Liver (tissue), 9 donors: ENCODE results near the gene ETNPPL. TPM values are rescaled to one million over a fixed set of nuclear protein-coding genes. Genes with fewer than 3 reads are reported as not detected.

Experiments
- DNase-seq: peaks from one replicate; pipeline ENCODE4 v3.0.0-alpha.2; 2017; ENCODE audit warnings: low spot score
- H3K27ac ChIP-seq, 2 donors: one replicate each; pipeline ENCODE4 v1.7.0; 2013; ENCODE audit warnings: inconsistent platforms in 2 of 2, low read length in 2 of 2, control low read depth in 1 of 2, low read depth in 1 of 2, mild to moderate bottlenecking in 1 of 2
- H3K27me3 ChIP-seq, 4 donors: one replicate each; pipeline versions ENCODE4 v1.6.1 to v1.7.0; 2013; ENCODE audit warnings: low read length in 3 of 4, inconsistent platforms in 1 of 4, mild to moderate bottlenecking in 1 of 4, moderate library complexity in 1 of 4; ENCODE audit not compliant: control insufficient read depth in 4 of 4, insufficient read depth in 4 of 4
- H3K36me3 ChIP-seq, 4 donors: one replicate each; pipeline versions ENCODE4 v1.6.1 to v1.7.0; 2013; ENCODE audit warnings: low read length in 3 of 4, mild to moderate bottlenecking in 3 of 4, low read depth in 1 of 4, moderate library complexity in 1 of 4; ENCODE audit not compliant: control insufficient read depth in 4 of 4, insufficient read depth in 3 of 4
- H3K4me1 ChIP-seq, 4 donors: one replicate each; pipeline versions ENCODE4 v1.6.1 to v1.7.0; 2013; ENCODE audit warnings: low read length in 3 of 4, mild to moderate bottlenecking in 3 of 4, moderate library complexity in 1 of 4; ENCODE audit not compliant: control insufficient read depth in 4 of 4, insufficient read depth in 4 of 4
- H3K4me3 ChIP-seq, 3 donors: one replicate each; pipeline versions ENCODE4 v1.6.1 to v1.7.0; 2013; ENCODE audit warnings: low read length in 3 of 3, control low read depth in 1 of 3, low read depth in 1 of 3, mild to moderate bottlenecking in 1 of 3
- H3K9ac ChIP-seq, 2 donors: one replicate each; pipeline ENCODE4 v1.7.0; 2013; ENCODE audit warnings: low read length in 2 of 2, mild to moderate bottlenecking in 2 of 2, moderate library complexity in 2 of 2, control low read depth in 1 of 2, low read depth in 1 of 2
- H3K9me3 ChIP-seq, 4 donors: one replicate each; pipeline versions ENCODE4 v1.6.1 to v1.7.0; 2013; ENCODE audit warnings: low read length in 3 of 4; ENCODE audit not compliant: control insufficient read depth in 4 of 4
- EGR1 ChIP-seq, 2 donors: IDR thresholded peaks; 2 replicates each; pipeline ENCODE4 v1.6.1; 2016 to 2018; ENCODE audit warnings: antibody characterized with exemption in 2 of 2, low read depth in 2 of 2
- FOXA1 ChIP-seq: IDR thresholded peaks from 2 replicates; pipeline ENCODE4 v1.6.1; 2016; ENCODE audit warnings: antibody characterized with exemption
- GABPA ChIP-seq, 2 donors: IDR thresholded peaks in 1 of 2; conservative IDR thresholded peaks in 1 of 2; 2 replicates each; pipeline ENCODE4 v1.6.1; 2016; ENCODE audit warnings: antibody characterized with exemption in 2 of 2, mild to moderate bottlenecking in 1 of 2, moderate library complexity in 1 of 2
- HNF4A ChIP-seq, 2 donors: conservative IDR thresholded peaks; 2 replicates each; pipeline ENCODE4 v1.6.1; 2016; ENCODE audit warnings: antibody characterized with exemption in 2 of 2, mild to moderate bottlenecking in 2 of 2
- HNF4G ChIP-seq: IDR thresholded peaks from 2 replicates; pipeline ENCODE4 v1.6.1; 2016; ENCODE audit warnings: antibody characterized with exemption
- JUND ChIP-seq, 2 donors: IDR thresholded peaks; 2 replicates each; pipeline ENCODE4 v1.6.1; 2016; ENCODE audit warnings: antibody characterized with exemption in 2 of 2
- NR2F2 ChIP-seq: IDR thresholded peaks from 2 replicates; pipeline ENCODE4 v1.6.1; 2016; ENCODE audit warnings: antibody characterized with exemption
- RAD21 ChIP-seq, 2 donors: IDR thresholded peaks; 2 replicates each; pipeline ENCODE4 v1.6.1; 2016; ENCODE audit warnings: antibody characterized with exemption in 2 of 2, mild to moderate bottlenecking in 2 of 2
- RXRA ChIP-seq, 2 donors: IDR thresholded peaks; 2 replicates each; pipeline ENCODE4 v1.6.1; 2017 to 2018; ENCODE audit warnings: antibody characterized with exemption in 2 of 2, mild to moderate bottlenecking in 1 of 2
- SP1 ChIP-seq: IDR thresholded peaks from 2 replicates; pipeline ENCODE4 v1.6.1; 2018; ENCODE audit warnings: antibody characterized with exemption, mild to moderate bottlenecking
- TAF1 ChIP-seq: conservative IDR thresholded peaks from 2 replicates; pipeline ENCODE4 v1.6.1; 2016; ENCODE audit warnings: antibody characterized with exemption, mild to moderate bottlenecking
- YY1 ChIP-seq: IDR thresholded peaks from 2 replicates; pipeline ENCODE4 v1.6.1; 2016; ENCODE audit warnings: antibody characterized with exemption, mild to moderate bottlenecking
- WGBS: extraction: QIAGEN DNeasy Blood & Tissue Kit; methylation state at CpG from one replicate; pipeline ENCODE4 v1.1.7; 2013; 5-methylcytosine and 5-hydroxymethylcytosine counted together
- polyA plus RNA-seq, 2 donors: library from polyadenylated mRNA; stranded (reverse) in 1 of 2; unstranded in 1 of 2; fragments of 200-250 nt in 1 of 2; fragments of >200 nt in 1 of 2; fragmentation: Nextera tagmentation in 1 of 2; extraction: Ambion mirVana in 1 of 2; gene quantifications; one replicate each; pipeline versions ENCODE4 v1.2.1 to v1.2.3, GENCODE V29; 2013 to 2015
- total RNA-seq, 2 donors: library from RNA; depleted of rRNA; stranded (reverse); fragments of >200 nt; gene quantifications; one replicate each; pipeline ENCODE4 v1.2.3, GENCODE V29; 2014
- TF ChIP-seq, protein P1 (sequence below): IDR thresholded peaks from 2 replicates; pipeline ENCODE4 v1.6.1; 2016; ENCODE audit warnings: antibody characterized with exemption
- TF ChIP-seq, protein P2 (sequence below): IDR thresholded peaks from 2 replicates; pipeline ENCODE4 v1.6.1; 2016; ENCODE audit warnings: antibody characterized with exemption
- TF ChIP-seq, protein P3 (sequence below): IDR thresholded peaks from 2 replicates; pipeline ENCODE4 v1.6.1; 2016; ENCODE audit warnings: antibody characterized with exemption
- TF ChIP-seq, protein P4 (sequence below): IDR thresholded peaks from 2 replicates; pipeline ENCODE4 v1.6.1; 2016; ENCODE audit warnings: antibody characterized with exemption, mild to moderate bottlenecking
- TF ChIP-seq, protein P5 (sequence below): fragments of 150-350 bp; IDR thresholded peaks from 2 replicates; pipeline ENCODE4 v1.5.1; 2017; ENCODE audit warnings: improper control_type of control experiment, low read depth, low read length; ENCODE audit not compliant: missing input control
- donor health status: healthy.
- donor health status: healthy.
- donor health status: healthy.
- donor health status: healthy.
- donor health status: healthy.

Gene ETNPPL
- total and polyA plus RNA-seq, 4 donors: 2.5 to 43.3 (median 25.3) TPM

DNA sequence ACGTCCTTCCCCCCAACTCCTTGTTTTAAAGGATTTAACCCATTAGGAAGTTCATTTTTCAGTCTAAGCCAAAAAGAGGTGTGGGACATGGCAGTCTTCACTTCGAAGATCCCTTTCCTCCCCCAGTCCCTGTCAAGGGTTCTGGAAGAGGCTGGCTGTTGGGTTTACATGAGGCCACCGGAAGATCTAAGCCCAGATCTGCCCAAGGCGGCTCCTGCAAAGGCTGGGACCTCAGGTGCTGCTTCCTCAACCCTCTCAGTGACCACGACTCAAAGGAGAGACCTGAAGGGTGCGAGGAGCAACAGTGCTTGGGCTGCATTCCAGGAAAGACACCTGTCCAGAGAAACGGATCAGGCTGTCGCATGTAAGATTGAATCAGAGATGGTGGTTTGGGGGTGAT is 23.5 kb upstream of the ETNPPL start:
- H3K9ac ChIP-seq: no peak overlapping the region
- H3K36me3 ChIP-seq: no peaks in the 10 kb centered on the region
- no peak overlapping the region for H3K4me3 ChIP-seq
- H3K9me3 ChIP-seq: no peaks in the 10 kb centered on the region
- DNase-seq: no peak
- TF ChIP-seq HNF4G: no peak
- TF ChIP-seq, protein P1, sequence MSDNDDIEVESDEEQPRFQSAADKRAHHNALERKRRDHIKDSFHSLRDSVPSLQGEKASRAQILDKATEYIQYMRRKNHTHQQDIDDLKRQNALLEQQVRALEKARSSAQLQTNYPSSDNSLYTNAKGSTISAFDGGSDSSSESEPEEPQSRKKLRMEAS: no peak
- TF ChIP-seq, protein P2, sequence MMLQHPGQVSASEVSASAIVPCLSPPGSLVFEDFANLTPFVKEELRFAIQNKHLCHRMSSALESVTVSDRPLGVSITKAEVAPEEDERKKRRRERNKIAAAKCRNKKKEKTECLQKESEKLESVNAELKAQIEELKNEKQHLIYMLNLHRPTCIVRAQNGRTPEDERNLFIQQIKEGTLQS: no peak
- TF ChIP-seq RAD21 (IDR thresholded peaks at IDR 0.05): no peak
- TF ChIP-seq JUND (IDR thresholded peaks at IDR 0.05): no peak
- TF ChIP-seq, protein P3, sequence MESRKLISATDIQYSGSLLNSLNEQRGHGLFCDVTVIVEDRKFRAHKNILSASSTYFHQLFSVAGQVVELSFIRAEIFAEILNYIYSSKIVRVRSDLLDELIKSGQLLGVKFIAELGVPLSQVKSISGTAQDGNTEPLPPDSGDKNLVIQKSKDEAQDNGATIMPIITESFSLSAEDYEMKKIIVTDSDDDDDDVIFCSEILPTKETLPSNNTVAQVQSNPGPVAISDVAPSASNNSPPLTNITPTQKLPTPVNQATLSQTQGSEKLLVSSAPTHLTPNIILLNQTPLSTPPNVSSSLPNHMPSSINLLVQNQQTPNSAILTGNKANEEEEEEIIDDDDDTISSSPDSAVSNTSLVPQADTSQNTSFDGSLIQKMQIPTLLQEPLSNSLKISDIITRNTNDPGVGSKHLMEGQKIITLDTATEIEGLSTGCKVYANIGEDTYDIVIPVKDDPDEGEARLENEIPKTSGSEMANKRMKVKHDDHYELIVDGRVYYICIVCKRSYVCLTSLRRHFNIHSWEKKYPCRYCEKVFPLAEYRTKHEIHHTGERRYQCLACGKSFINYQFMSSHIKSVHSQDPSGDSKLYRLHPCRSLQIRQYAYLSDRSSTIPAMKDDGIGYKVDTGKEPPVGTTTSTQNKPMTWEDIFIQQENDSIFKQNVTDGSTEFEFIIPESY: no peak
- TF ChIP-seq EGR1 (IDR thresholded peaks at IDR 0.05; ENCODE audit: low read depth in 2 of 2): no peak
- no peak for TF ChIP-seq YY1
- TF ChIP-seq TAF1: no peak
- TF ChIP-seq FOXA1: no peak
- TF ChIP-seq NR2F2: no peak
- TF ChIP-seq GABPA (IDR thresholded peaks at IDR 0.05 in 1 of 2, conservative IDR thresholded peaks at IDR 0.05 in 1 of 2): no peak
- TF ChIP-seq SP1: no peak
- H3K4me1 ChIP-seq: peaks cover 2 to 15% (median 12%) of the 10 kb centered on the region in 4 donors
- 92% methylated on average over 8 of the region's 8 CpGs for WGBS
- H3K27me3 ChIP-seq: no peaks in the 10 kb centered on the region
- H3K27ac ChIP-seq: no peak overlapping the region

DNA sequence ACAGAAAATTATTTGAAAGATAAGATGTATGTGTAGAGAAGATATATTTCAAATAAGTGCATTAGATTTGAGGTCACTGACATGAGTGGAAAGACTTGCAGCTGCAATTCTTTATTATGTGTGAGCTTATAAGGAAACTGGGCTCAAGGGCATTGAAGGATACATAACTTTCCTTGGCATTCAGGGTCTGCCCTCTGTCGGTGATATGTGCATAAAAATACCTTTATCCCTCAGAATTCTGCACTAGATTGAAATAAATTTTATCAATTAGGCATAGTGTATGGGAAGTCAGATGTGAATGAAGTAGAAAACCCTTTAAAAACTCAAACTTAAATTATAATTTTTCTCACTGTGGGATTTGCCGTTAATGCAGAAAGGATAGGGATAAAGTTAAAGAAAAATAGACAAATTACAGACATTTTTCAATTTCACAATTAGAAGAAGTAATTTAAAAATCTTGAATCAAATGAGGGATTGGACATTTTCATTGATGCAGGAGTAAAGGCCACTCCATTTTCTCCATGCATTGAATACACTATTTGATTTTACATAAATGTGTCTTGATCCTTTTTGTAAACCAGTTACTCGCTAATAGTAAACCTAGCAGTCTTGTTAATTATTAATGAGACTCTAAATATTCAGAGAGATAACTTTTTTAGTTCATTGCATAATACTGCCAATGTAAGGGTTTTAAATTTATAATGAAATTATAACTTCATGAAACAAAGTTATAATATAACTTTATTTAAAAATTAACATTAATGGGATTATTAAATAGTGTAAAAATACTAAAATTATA is 21.0 kb upstream of the ETNPPL start:
- H3K27me3 ChIP-seq: no peaks in the 10 kb centered on the region
- H3K36me3 ChIP-seq: no peaks in the 10 kb centered on the region
- no peaks in the 10 kb centered on the region for H3K9me3 ChIP-seq
- no peak overlapping the region for H3K4me3 ChIP-seq
- no peak overlapping the region for H3K27ac ChIP-seq
- TF ChIP-seq YY1: no peak
- peak; percentile 78 to 84 for TF ChIP-seq RAD21 (IDR thresholded peaks at IDR 0.05)
- TF ChIP-seq JUND (IDR thresholded peaks at IDR 0.05): no peak
- TF ChIP-seq, protein P1: no peak
- TF ChIP-seq SP1: no peak
- TF ChIP-seq GABPA (IDR thresholded peaks at IDR 0.05 in 1 of 2, conservative IDR thresholded peaks at IDR 0.05 in 1 of 2): no peak
- TF ChIP-seq, protein P2: no peak
- peak; percentile 44 to 48 for TF ChIP-seq RXRA (IDR thresholded peaks at IDR 0.05)
- TF ChIP-seq HNF4G: no peak
- TF ChIP-seq, protein P4, sequence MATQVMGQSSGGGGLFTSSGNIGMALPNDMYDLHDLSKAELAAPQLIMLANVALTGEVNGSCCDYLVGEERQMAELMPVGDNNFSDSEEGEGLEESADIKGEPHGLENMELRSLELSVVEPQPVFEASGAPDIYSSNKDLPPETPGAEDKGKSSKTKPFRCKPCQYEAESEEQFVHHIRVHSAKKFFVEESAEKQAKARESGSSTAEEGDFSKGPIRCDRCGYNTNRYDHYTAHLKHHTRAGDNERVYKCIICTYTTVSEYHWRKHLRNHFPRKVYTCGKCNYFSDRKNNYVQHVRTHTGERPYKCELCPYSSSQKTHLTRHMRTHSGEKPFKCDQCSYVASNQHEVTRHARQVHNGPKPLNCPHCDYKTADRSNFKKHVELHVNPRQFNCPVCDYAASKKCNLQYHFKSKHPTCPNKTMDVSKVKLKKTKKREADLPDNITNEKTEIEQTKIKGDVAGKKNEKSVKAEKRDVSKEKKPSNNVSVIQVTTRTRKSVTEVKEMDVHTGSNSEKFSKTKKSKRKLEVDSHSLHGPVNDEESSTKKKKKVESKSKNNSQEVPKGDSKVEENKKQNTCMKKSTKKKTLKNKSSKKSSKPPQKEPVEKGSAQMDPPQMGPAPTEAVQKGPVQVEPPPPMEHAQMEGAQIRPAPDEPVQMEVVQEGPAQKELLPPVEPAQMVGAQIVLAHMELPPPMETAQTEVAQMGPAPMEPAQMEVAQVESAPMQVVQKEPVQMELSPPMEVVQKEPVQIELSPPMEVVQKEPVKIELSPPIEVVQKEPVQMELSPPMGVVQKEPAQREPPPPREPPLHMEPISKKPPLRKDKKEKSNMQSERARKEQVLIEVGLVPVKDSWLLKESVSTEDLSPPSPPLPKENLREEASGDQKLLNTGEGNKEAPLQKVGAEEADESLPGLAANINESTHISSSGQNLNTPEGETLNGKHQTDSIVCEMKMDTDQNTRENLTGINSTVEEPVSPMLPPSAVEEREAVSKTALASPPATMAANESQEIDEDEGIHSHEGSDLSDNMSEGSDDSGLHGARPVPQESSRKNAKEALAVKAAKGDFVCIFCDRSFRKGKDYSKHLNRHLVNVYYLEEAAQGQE: no peak
- no peak for TF ChIP-seq EGR1 (IDR thresholded peaks at IDR 0.05; ENCODE audit: low read depth in 2 of 2)
- TF ChIP-seq, protein P5, sequence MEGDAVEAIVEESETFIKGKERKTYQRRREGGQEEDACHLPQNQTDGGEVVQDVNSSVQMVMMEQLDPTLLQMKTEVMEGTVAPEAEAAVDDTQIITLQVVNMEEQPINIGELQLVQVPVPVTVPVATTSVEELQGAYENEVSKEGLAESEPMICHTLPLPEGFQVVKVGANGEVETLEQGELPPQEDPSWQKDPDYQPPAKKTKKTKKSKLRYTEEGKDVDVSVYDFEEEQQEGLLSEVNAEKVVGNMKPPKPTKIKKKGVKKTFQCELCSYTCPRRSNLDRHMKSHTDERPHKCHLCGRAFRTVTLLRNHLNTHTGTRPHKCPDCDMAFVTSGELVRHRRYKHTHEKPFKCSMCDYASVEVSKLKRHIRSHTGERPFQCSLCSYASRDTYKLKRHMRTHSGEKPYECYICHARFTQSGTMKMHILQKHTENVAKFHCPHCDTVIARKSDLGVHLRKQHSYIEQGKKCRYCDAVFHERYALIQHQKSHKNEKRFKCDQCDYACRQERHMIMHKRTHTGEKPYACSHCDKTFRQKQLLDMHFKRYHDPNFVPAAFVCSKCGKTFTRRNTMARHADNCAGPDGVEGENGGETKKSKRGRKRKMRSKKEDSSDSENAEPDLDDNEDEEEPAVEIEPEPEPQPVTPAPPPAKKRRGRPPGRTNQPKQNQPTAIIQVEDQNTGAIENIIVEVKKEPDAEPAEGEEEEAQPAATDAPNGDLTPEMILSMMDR: peak; percentile 47
- no peak for TF ChIP-seq TAF1
- TF ChIP-seq HNF4A (conservative IDR thresholded peaks at IDR 0.05): peak in 1 of 2 donors; percentile 25
- TF ChIP-seq FOXA1: no peak
- peaks cover 2 to 13% (median 9%) of the 10 kb centered on the region in 4 donors for H3K4me1 ChIP-seq
- DNase-seq: no peak
- no peak overlapping the region for H3K9ac ChIP-seq
- 29% methylated on average over 3 of the region's 3 CpGs for WGBS
